H1 (cell line): ENCODE measurements around the gene KIF21A. TPM values are rescaled to one million over a fixed set of nuclear protein-coding genes. Genes with fewer than 3 reads are reported as not detected.
A peak's percentile ranks its signal among the peaks of the same experiment; 100 is the strongest.

ENCODE experiments used
- CTCF ChIA-PET: fragments of 300-600 bp; sonication (Branson Sonifier 250); formaldehyde crosslinking; loops from one replicate; lab custom pipeline; 2021; ENCODE audit not compliant: partially characterized antibody; lab: Charles Lee
- POLR2A ChIA-PET: fragments of 300-600 bp; sonication (Branson Sonifier 250); formaldehyde crosslinking; loops from one replicate; lab custom pipeline; 2021; ENCODE audit warnings: inconsistent platforms; ENCODE audit not compliant: partially characterized antibody; lab: Charles Lee
- DNase-seq, 2 experiments: peaks; one replicate each; pipeline versions ENCODE4 v3.0.0 to v3.0.0-alpha.2; 2010 to 2022; ENCODE audit warnings: low spot score in 2 of 2, low read depth in 1 of 2, mixed read lengths in 1 of 2
- FAIRE-seq: peaks from 2 replicates; lab custom pipeline; 2011; peaks lifted over from hg19 to GRCh38; lab: Jason Lieb, UNC
- H2AFZ ChIP-seq: 2 replicates; pipeline ENCODE4 v1.8.1; 2012; ENCODE audit warnings: low read length, inconsistent platforms
- H2AK5ac ChIP-seq: 2 replicates; pipeline ENCODE4 v1.6.1; 2013; ENCODE audit warnings: low read depth, low read length
- H2BK120ac ChIP-seq: replicated peaks from 2 replicates; pipeline ENCODE3; 2013; ENCODE audit warnings: low read depth, low read length, inconsistent platforms
- H2BK12ac ChIP-seq: 2 replicates; pipeline ENCODE4 v1.6.1; 2013; ENCODE audit warnings: low read depth, low read length
- H2BK15ac ChIP-seq: 2 replicates; pipeline ENCODE4 v1.6.1; 2013; ENCODE audit warnings: low read length
- H2BK20ac ChIP-seq: 2 replicates; pipeline ENCODE4 v1.6.1; 2013; ENCODE audit warnings: low read length
- H2BK5ac ChIP-seq: 2 replicates; pipeline ENCODE4 v1.6.1; 2013; ENCODE audit warnings: low read depth, low read length
- H3K14ac ChIP-seq: 2 replicates; pipeline ENCODE4 v1.6.1; 2013; ENCODE audit warnings: inconsistent platforms; ENCODE audit not compliant: insufficient read length
- H3K18ac ChIP-seq: 2 replicates; pipeline ENCODE4 v1.6.1; 2013; ENCODE audit warnings: low read length; ENCODE audit errors: extremely low read depth
- H3K23ac ChIP-seq: 2 replicates; pipeline ENCODE4 v1.6.1; 2013; ENCODE audit warnings: inconsistent platforms; ENCODE audit not compliant: insufficient read length
- H3K23me2 ChIP-seq: 2 replicates; pipeline ENCODE4 v1.6.1; 2013; ENCODE audit warnings: low read depth, low read length
- H3K27ac ChIP-seq: 2 replicates; pipeline ENCODE4 v1.6.1; 2011; ENCODE audit warnings: low read depth, low read length, inconsistent platforms
- H3K27me3 ChIP-seq, 4 experiments: replicated peaks in 1 of 4; 1 replicate in 1 of 4; 2 replicates in 3 of 4; pipeline versions ENCODE4 v1.6.1 to v1.8.1; 2011 to 2013; ENCODE audit warnings: low read length in 3 of 4, mild to moderate bottlenecking in 3 of 4, inconsistent platforms in 2 of 4, mixed read lengths in 2 of 4, moderate library complexity in 1 of 4; ENCODE audit not compliant: control insufficient read depth in 3 of 4, insufficient read depth in 3 of 4; ENCODE audit errors: extremely low read depth in 1 of 4
- H3K36me3 ChIP-seq, 4 experiments: 2 replicates each; pipeline versions ENCODE4 v1.6.1 to v1.8.1; 2011 to 2013; ENCODE audit warnings: mild to moderate bottlenecking in 4 of 4, low read length in 3 of 4, moderate library complexity in 2 of 4, control low read depth in 1 of 4, inconsistent platforms in 1 of 4; ENCODE audit not compliant: insufficient read depth in 4 of 4, control insufficient read depth in 2 of 4
- H3K4ac ChIP-seq: replicated peaks from 2 replicates; pipeline ENCODE3; 2013; ENCODE audit warnings: low read length, low read depth, mixed read lengths, inconsistent platforms; ENCODE audit not compliant: insufficient read length
- H3K4me1 ChIP-seq, 4 experiments: replicated peaks in 1 of 4; 1 replicate in 1 of 4; 2 replicates in 3 of 4; pipeline versions ENCODE4 v1.6.1 to v1.8.1; 2011 to 2013; ENCODE audit warnings: low read length in 3 of 4, inconsistent platforms in 2 of 4, mixed read lengths in 1 of 4; ENCODE audit not compliant: insufficient read depth in 4 of 4, control insufficient read depth in 3 of 4
- H3K4me2 ChIP-seq, 2 experiments: 2 replicates each; pipeline versions ENCODE4 v1.6.1 to v1.8.1; 2011 to 2013; ENCODE audit warnings: low read depth in 2 of 2, low read length in 2 of 2, control low read depth in 1 of 2, inconsistent platforms in 1 of 2, mild to moderate bottlenecking in 1 of 2; ENCODE audit not compliant: insufficient read depth in 1 of 2
- H3K4me3 ChIP-seq, 4 experiments: fragments of 200-600, 300-600 bp in 1 of 4; sonication (generic), shearing (Covaris generic), sonication (Bioruptor Twin) in 1 of 4; 2 replicates each; pipeline versions ENCODE4 v1.5.1 to v1.8.1; 2011 to 2016; ENCODE audit warnings: low read length in 4 of 4, low read depth in 3 of 4, control low read depth in 2 of 4, inconsistent platforms in 2 of 4, mild to moderate bottlenecking in 2 of 4, mixed read lengths in 1 of 4, moderate library complexity in 1 of 4; ENCODE audit not compliant: insufficient read depth in 2 of 4; ENCODE audit errors: extremely low read depth in 1 of 4
- H3K56ac ChIP-seq: replicated peaks from 2 replicates; pipeline ENCODE3; 2013; ENCODE audit warnings: low read depth, mild to moderate bottlenecking, mixed read lengths, low read length, inconsistent platforms; ENCODE audit not compliant: insufficient read length
- H3K79me1 ChIP-seq: 2 replicates; pipeline ENCODE4 v1.6.1; 2013; ENCODE audit warnings: low read depth, low read length, control low read depth
- H3K79me2 ChIP-seq, 2 experiments: 2 replicates each; pipeline versions ENCODE4 v1.6.1 to v1.8.1; 2012 to 2013; ENCODE audit warnings: low read length in 2 of 2, mild to moderate bottlenecking in 2 of 2, inconsistent platforms in 1 of 2; ENCODE audit not compliant: insufficient read depth in 2 of 2, control insufficient read depth in 1 of 2
- H3K9ac ChIP-seq, 4 experiments: replicated peaks in 1 of 4; 1 replicate in 1 of 4; 2 replicates in 3 of 4; pipeline versions ENCODE4 v1.6.1 to v1.8.1; 2011 to 2013; ENCODE audit warnings: low read depth in 3 of 4, low read length in 3 of 4, control low read depth in 2 of 4, mild to moderate bottlenecking in 2 of 4, moderate library complexity in 2 of 4, inconsistent platforms in 1 of 4; ENCODE audit errors: extremely low read depth in 1 of 4
- H3K9me3 ChIP-seq, 2 experiments: 2 replicates each; pipeline versions ENCODE4 v1.6.1 to v1.8.1; 2012 to 2013; ENCODE audit warnings: mild to moderate bottlenecking in 2 of 2, moderate library complexity in 2 of 2, control low read depth in 1 of 2, inconsistent platforms in 1 of 2, low read depth in 1 of 2, low read length in 1 of 2, mixed read lengths in 1 of 2; ENCODE audit not compliant: insufficient read depth in 2 of 2
- H4K20me1 ChIP-seq, 2 experiments: replicated peaks in 1 of 2; 2 replicates each; pipeline versions ENCODE3 to v1.8.1; 2011 to 2013; ENCODE audit warnings: inconsistent platforms in 2 of 2, low read length in 2 of 2, mild to moderate bottlenecking in 1 of 2; ENCODE audit not compliant: insufficient read depth in 2 of 2, control insufficient read depth in 1 of 2
- H4K5ac ChIP-seq: 2 replicates; pipeline ENCODE4 v1.6.1; 2013; ENCODE audit warnings: low read length, low read depth, mixed read lengths, inconsistent platforms; ENCODE audit not compliant: insufficient read length
- H4K8ac ChIP-seq: 2 replicates; pipeline ENCODE4 v1.8.0; 2013; ENCODE audit warnings: mild to moderate bottlenecking, moderate library complexity, low read length, inconsistent platforms; ENCODE audit not compliant: insufficient read depth; ENCODE audit errors: extremely low read depth
- H4K91ac ChIP-seq: replicated peaks from 2 replicates; pipeline ENCODE3; 2013; ENCODE audit warnings: low read length, mixed read lengths, inconsistent platforms; ENCODE audit not compliant: insufficient read length
- BCL11A ChIP-seq, 2 experiments: IDR thresholded peaks; one replicate each; pipeline ENCODE4 v1.6.1; 2011; ENCODE audit warnings: low read depth in 2 of 2, low read length in 2 of 2, mild to moderate bottlenecking in 2 of 2
- CBX5 ChIP-seq: fragments of 300-800, 300-1000 bp; sonication (generic); IDR thresholded peaks from 2 replicates; pipeline ENCODE4 v1.7.1; 2016; ENCODE audit warnings: antibody characterized with exemption, low read length, low read depth
- HDAC2 ChIP-seq, 2 experiments: fragments of 300-600 bp in 1 of 2; sonication (generic) in 1 of 2; IDR thresholded peaks; 2 replicates each; pipeline ENCODE4 v1.6.1; 2011 to 2012; ENCODE audit warnings: low read depth in 2 of 2, low read length in 2 of 2, mild to moderate bottlenecking in 2 of 2, moderate library complexity in 2 of 2, borderline replicate concordance in 1 of 2, inconsistent platforms in 1 of 2
- NANOG ChIP-seq: IDR thresholded peaks from 2 replicates; pipeline ENCODE4 v1.6.1; 2011; ENCODE audit warnings: low read length, low read depth, mild to moderate bottlenecking, inconsistent platforms; ENCODE audit not compliant: insufficient read depth, poor library complexity, severe bottlenecking
- PHF8 ChIP-seq: fragments of 200-600 bp; sonication (generic); conservative IDR thresholded peaks from 2 replicates; pipeline ENCODE4 v1.7.1; 2012; ENCODE audit warnings: low read depth, mild to moderate bottlenecking, inconsistent platforms, low read length, moderate library complexity
- POU5F1 ChIP-seq: IDR thresholded peaks from 2 replicates; pipeline ENCODE4 v1.6.1; 2011; ENCODE audit warnings: low read depth, mild to moderate bottlenecking, low read length, moderate library complexity
- SIN3A ChIP-seq, 2 experiments: IDR thresholded peaks in 1 of 2; conservative IDR thresholded peaks in 1 of 2; 2 replicates each; pipeline ENCODE4 v1.6.1; 2011 to 2012; ENCODE audit warnings: low read length in 2 of 2, improper control_type of control experiment in 1 of 2, low read depth in 1 of 2, mild to moderate bottlenecking in 1 of 2
- SIX5 ChIP-seq: IDR thresholded peaks from 2 replicates; pipeline ENCODE4 v1.6.1; 2011; ENCODE audit warnings: mild to moderate bottlenecking, low read depth, low read length
- SP1 ChIP-seq: IDR thresholded peaks from 2 replicates; pipeline ENCODE4 v1.6.1; 2011; ENCODE audit warnings: low read depth, low read length
- WGBS, 2 experiments: shearing (Covaris generic) in 1 of 2; methylation state at CpG; one replicate each; pipeline versions ENCODE4 v1.1.6 to v1.1.7; 2013 to 2015; ENCODE audit warnings: low lambda C conversion rate in 2 of 2, mixed read lengths in 2 of 2, inconsistent platforms in 1 of 2, low coverage in 1 of 2, missing lambda C conversion rate in 1 of 2; ENCODE audit not compliant: insufficient replicate concordance in 2 of 2, insufficient coverage in 1 of 2, insufficient read length in 1 of 2; ENCODE audit errors: extremely low coverage in 1 of 2, missing lambda C conversion rate in 1 of 2; 5-methylcytosine and 5-hydroxymethylcytosine counted together
- polyA plus RNA-seq, 7 experiments: library from polyadenylated mRNA; depleted of rRNA in 3 of 7; stranded (reverse) in 5 of 7; unstranded in 2 of 7; fragments of >200 nt in 5 of 7; fragments of 200-250 nt in 2 of 7; gene quantifications; 1 replicate in 5 of 7; 2 replicates in 1 of 7; 4 replicates in 1 of 7; pipeline versions ENCODE4 v1.2.1 to v1.2.3, GENCODE V29; 2011 to 2013; ENCODE audit warnings: missing spikeins in 2 of 7, mixed read lengths in 2 of 7
- total RNA-seq: library from RNA; stranded (reverse); fragmentation: NEBNext Ultra II Directional; extraction: Animal tissue kit (Norgen Biotek cat#: 25700); gene quantifications from 2 replicates; pipeline ENCODE4 v1.2.1, GENCODE V29; 2021

The KIF21A gene
- total and polyA plus RNA-seq, 2 of the 8 experiments (the other 6 are each of a cell fraction or from before 2014, with no cell fraction given) = 10.0 to 26.0 TPM

GRCh38 chr12:39393890-39394289 lies 49.0 kb downstream of the KIF21A start:
- Histone ChIP-seq H3K27ac (no peak overlapping the region; the same call in 1 of the 2 replicates), H3K56ac (no peak overlapping the region), H2BK12ac (no peak overlapping the region), H2BK120ac (no peak overlapping the region), H3K27me3 (no peaks in the 10 kb centered on the region), H3K9me3 (no peaks in the 10 kb centered on the region), H3K9ac (no peak overlapping the region), H4K91ac (no peak overlapping the region), H2BK5ac (0 out of 2 replicates have a peak overlapping the region, but pooled peaks have one; percentile 72), H3K14ac (no peak overlapping the region), H3K79me1 (no peaks in the 10 kb centered on the region), H3K23ac (no peak overlapping the region), H3K4me2 (peak overlapping the region; percentile 40 to 46; a peak in 3 of 4 replicates), H4K8ac (no peak overlapping the region), H4K5ac (no peak overlapping the region), H3K4ac (no peak overlapping the region), H2BK20ac (no peak overlapping the region), H2AFZ (no peak overlapping the region), H3K4me1 (peaks cover 2 to 18% (median 15%) of the 10 kb centered on the region in 4 experiments; a peak in 5 of 7 replicates), H3K4me3 (peak overlapping the region in 1 of 4 experiments; percentile 26; a peak in 2 of 8 replicates), H4K20me1 (no peaks in the 10 kb centered on the region), H2BK15ac (no peak overlapping the region), H3K36me3 (no peaks in the 10 kb centered on the region), H3K23me2 (no peaks in the 10 kb centered on the region), H3K79me2 (peaks cover 0 to 27% of the 10 kb centered on the region in 2 experiments; a peak in 2 of 4 replicates), H3K18ac (no peak overlapping the region), H2AK5ac (no peak overlapping the region)
- FAIRE-seq = peak; percentile 95
- TF ChIP-seq SIX5 = no peak
- TF ChIP-seq SP1 = peak; percentile 62; the same call in 1 of the 2 replicates
- no peak for TF ChIP-seq SIN3A (conservative IDR thresholded peaks at IDR 0.05 in 1 of 2, IDR thresholded peaks at IDR 0.05 in 1 of 2; ENCODE audit: low read depth in 1 of 2, low read length in 2 of 2)
- TF ChIP-seq PHF8 = no peak
- no peak for TF ChIP-seq BCL11A (IDR thresholded peaks at IDR 0.05; ENCODE audit: low read depth in 2 of 2, low read length in 2 of 2)
- TF ChIP-seq HDAC2 (IDR thresholded peaks at IDR 0.05; ENCODE audit: borderline replicate concordance in 1 of 2, low read depth in 2 of 2, low read length in 2 of 2) = no peak
- peak; percentile 67 for TF ChIP-seq NANOG
- 0 out of 2 replicates have a peak, but pooled peaks have one; percentile 18 for TF ChIP-seq POU5F1
- TF ChIP-seq CBX5 = no peak
- WGBS, 2 experiments = 6% methylated on average over 5 of the region's 5 CpGs; no CpG with 5 or more reads in 1 of the 2 experiments
- ChIA-PET POLR2A (interaction anchor here (1.0 to 3.0 kb wide), 5 partner anchors 10 to 50 kb away, joined by 4 to 16 read pairs (median 5); partner anchors contain the start of gene KIF21A), CTCF (interaction anchor here (0.7 to 1.8 kb wide), 3 partner anchors 17 to 32 kb away, joined by 3 to 10 read pairs (median 4); no protein-coding TSS in a partner anchor)
- DNase-seq = peak in 1 of 2 experiments; percentile 10
